Measurements from ENCODE around the gene ATF6.

ATF6 gene

DNA sequence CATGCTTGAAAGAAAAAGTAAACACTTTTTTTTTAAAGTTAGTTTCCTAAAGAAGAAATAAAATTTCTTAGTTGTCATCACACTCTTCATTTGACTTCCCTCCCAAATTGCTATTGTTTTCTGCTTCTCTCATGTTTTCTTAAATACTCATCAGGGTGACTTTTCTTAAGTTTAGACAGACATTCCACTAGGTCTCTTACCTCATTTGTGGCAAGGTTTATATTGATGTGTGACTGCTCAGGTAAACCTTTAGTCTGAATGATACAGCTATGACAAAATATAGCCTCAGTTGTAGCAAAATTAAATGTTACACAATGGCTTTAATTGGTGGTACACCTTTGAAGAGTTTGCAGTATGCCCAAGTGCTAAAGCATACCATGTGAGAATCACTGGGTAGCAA is 78.6 kb downstream of the ATF6 start:
- no peak for DNase-seq (ENCODE audit: low read depth)
- TF ChIP-seq, protein P1, sequence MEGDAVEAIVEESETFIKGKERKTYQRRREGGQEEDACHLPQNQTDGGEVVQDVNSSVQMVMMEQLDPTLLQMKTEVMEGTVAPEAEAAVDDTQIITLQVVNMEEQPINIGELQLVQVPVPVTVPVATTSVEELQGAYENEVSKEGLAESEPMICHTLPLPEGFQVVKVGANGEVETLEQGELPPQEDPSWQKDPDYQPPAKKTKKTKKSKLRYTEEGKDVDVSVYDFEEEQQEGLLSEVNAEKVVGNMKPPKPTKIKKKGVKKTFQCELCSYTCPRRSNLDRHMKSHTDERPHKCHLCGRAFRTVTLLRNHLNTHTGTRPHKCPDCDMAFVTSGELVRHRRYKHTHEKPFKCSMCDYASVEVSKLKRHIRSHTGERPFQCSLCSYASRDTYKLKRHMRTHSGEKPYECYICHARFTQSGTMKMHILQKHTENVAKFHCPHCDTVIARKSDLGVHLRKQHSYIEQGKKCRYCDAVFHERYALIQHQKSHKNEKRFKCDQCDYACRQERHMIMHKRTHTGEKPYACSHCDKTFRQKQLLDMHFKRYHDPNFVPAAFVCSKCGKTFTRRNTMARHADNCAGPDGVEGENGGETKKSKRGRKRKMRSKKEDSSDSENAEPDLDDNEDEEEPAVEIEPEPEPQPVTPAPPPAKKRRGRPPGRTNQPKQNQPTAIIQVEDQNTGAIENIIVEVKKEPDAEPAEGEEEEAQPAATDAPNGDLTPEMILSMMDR (conservative IDR thresholded peaks at IDR 0.05; ENCODE audit: control insufficient read depth, insufficient read depth, low read depth, low read length), result no peak
- H3K4me3 ChIP-seq (ENCODE audit: control insufficient read depth, low read depth, low read length), result no peak overlapping the region

DNA sequence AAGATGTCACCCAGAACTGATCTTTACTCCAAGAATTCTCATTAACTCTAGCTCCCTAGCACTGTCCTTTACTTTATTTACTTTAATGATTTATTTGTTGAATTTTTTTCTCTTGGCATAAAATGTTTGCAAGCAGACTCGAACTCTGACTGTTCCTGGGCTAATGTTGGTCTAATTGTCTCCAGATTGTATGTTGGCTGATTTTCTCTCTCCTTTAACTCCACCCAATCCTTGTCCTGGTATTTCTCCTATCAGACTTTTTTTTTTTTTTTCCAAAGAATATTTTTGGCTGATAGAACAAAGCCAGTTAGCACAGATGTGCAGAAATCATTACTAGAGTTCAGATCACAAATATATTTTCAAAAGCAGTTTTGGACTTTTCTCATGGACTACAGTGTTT is 82.6 kb downstream of the ATF6 start:
- no peak overlapping the region for H3K4me3 ChIP-seq (ENCODE audit: control insufficient read depth, low read depth, low read length)
- DNase-seq (ENCODE audit: low read depth), result peak; percentile 76
- TF ChIP-seq, protein P1 (conservative IDR thresholded peaks at IDR 0.05; ENCODE audit: control insufficient read depth, insufficient read depth, low read depth, low read length), result no peak

DNA sequence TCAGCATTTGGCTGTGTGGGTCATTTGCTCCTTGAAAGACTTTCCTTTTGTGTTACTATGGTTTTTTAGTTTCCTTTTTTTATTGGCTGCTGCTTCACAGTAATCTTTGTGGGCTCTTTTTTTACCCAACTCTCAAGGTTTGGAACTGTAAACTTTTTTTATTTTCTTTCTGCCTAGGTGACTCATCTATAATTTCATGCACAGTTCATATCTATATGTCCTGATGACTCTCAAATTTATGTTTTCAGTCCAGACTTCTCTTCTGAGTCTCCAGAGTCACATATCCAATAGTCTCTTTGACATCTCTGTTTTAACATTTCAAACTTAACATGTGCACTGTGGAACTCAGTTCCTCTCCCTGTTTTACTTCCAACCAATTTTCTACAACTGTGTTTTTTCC is 83.4 kb downstream of the ATF6 start:
- TF ChIP-seq, protein P1 (conservative IDR thresholded peaks at IDR 0.05; ENCODE audit: control insufficient read depth, insufficient read depth, low read depth, low read length), result no peak
- no peak overlapping the region for H3K4me3 ChIP-seq (ENCODE audit: control insufficient read depth, low read depth, low read length)
- peak; percentile 34 for DNase-seq (ENCODE audit: low read depth)

GRCh38 chr1:161855260-161855659 is 89.1 kb downstream of the ATF6 start:
- DNase-seq (ENCODE audit: low read depth), result no peak
- H3K4me3 ChIP-seq (ENCODE audit: control insufficient read depth, low read depth, low read length), result no peak overlapping the region
- TF ChIP-seq, protein P1 (conservative IDR thresholded peaks at IDR 0.05; ENCODE audit: control insufficient read depth, insufficient read depth, low read depth, low read length), result no peak

DNA sequence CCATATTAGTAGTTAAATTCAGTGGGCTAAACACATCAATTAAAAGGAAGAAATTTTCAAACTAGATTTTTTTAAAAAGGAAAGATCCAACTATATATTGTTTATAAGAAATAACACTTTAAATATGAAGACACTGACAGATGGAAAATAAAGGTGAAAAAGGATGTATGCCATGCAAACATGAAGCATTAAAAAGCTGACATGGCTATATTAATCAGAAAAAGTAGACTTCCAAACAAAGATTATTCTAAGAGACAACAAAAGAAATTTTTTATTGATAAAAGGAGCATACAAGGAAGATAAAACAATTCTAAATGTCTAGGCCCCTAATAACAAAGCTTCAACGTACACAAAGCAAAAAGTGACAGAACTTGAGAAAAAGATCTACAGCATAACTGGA is 92.2 kb downstream of the ATF6 start:
- TF ChIP-seq, protein P1 (conservative IDR thresholded peaks at IDR 0.05; ENCODE audit: control insufficient read depth, insufficient read depth, low read depth, low read length), result no peak
- DNase-seq (ENCODE audit: low read depth), result no peak
- H3K4me3 ChIP-seq (ENCODE audit: control insufficient read depth, low read depth, low read length), result no peak overlapping the region

GRCh38 chr1:161863549-161863948 is 97.4 kb downstream of the ATF6 start:
- TF ChIP-seq, protein P1 (conservative IDR thresholded peaks at IDR 0.05; ENCODE audit: control insufficient read depth, insufficient read depth, low read depth, low read length), result no peak
- H3K4me3 ChIP-seq (ENCODE audit: control insufficient read depth, low read depth, low read length), result no peak overlapping the region
- DNase-seq (ENCODE audit: low read depth), result no peak

- TF ChIP-seq, protein P1 (conservative IDR thresholded peaks at IDR 0.05; ENCODE audit: control insufficient read depth, insufficient read depth, low read depth, low read length), result peak; percentile 47
- DNase-seq (ENCODE audit: low read depth), result peak; percentile 57
- H3K4me3 ChIP-seq (ENCODE audit: control insufficient read depth, low read depth, low read length), result no peak overlapping the region
Measured at GRCh38 chr1:161864577-161864976, 98.5 kb downstream of the ATF6 start.
